Globus pallidus (tissue), 1 donor: Measurements from ENCODE around the gene ABI2.
"Not testable (repeated sequence)": the region's sequence is repeated elsewhere in the genome, so short reads cannot be mapped to it uniquely, and the experiment has no call there.

Experiments used
- DNase-seq: peaks from one replicate; pipeline ENCODE4 v3.0.0-alpha.2; 2015; ENCODE audit warnings: low spot score

ABI2 gene

DNA sequence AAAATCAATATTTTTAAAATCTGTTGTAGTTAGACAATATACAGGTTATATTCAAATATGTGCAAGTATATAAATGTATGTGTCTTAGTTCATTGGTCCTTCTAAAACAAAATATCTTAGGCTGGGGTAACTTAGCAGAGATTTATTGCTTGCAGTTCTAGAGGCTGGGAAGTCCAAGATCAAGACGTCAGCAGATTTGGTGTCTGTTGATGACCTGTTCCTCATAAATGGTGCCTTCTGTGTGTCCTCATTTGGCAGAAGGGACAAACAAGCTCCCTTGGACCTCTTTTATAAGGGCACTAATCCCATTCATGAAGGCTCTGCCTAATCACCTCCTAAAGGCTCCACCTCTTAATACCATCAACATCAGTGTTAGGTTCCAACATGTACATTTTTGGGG lies 31.3 kb downstream of the ABI2 start:
- DNase-seq: no peak

- no peak for DNase-seq
Observed at GRCh38 chr2:203360833-203361430, 32.7 kb downstream of the ABI2 start.

DNA sequence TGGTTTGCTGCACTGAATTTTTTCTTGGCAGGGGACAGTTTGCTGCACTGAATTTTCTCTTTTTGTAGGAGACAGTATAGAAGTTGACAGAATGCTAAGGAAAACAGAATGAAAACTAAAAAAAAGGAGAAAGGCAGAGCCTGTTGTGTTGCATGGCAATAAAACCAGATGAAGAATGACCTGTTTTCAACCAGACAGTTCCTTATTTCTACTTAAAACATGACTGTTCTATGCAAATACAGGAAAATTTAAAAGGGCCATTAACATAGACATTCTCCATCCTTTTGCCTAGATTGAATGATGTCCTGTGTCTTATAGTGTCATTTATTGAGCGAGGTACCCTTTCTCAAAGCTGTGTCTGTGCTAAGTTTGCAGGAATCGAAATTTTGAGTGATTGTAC lies 33.3 kb downstream of the ABI2 start:
- DNase-seq: no peak

DNA sequence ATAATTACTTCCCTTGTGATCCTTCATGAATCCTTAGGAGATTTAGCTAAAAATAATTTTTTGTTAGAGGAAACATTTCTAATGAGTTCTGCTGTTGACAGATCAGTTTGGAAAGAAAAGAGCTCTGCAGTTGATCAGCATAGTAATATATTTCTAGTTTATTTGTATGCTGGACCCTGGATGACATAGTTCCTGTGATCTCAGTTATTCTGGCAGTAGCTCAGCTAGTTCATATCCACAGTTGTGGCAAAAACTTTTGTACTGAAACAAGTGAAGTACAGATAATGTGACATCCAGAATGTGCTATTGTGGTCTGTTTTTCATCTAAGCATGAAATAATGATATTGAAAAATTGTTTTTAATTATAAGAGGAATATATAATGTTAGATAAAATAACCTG lies 33.7 kb downstream of the ABI2 start:
- DNase-seq: peak; percentile 33

GRCh38 chr2:203366639-203367466 lies 38.7 kb downstream of the ABI2 start:
- no peak for DNase-seq

- not testable (repeated sequence) for DNase-seq
Observed at GRCh38 chr2:203372706-203373105, 44.5 kb downstream of the ABI2 start.

DNA sequence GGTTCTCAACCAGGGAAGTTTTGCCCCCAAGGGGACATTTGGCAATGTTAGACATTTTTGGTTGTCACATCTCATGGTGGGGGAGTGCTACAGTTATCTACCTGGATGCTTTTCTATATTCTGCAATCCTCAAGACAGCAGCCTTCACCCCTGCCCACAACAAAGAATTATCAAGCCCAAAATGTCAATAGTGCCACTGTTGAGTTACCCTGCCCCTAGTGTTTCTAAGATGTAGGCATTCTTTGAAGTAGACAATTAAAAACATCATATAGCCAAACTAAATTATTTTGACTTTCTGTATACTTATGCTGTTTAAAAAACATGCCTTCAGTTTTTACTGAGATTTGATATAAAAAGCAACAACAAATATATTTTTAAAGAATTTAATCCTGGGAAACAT lies 48.0 kb downstream of the ABI2 start:
- no peak for DNase-seq

GRCh38 chr2:203379156-203379555 lies 51.0 kb downstream of the ABI2 start:
- no peak for DNase-seq

DNA sequence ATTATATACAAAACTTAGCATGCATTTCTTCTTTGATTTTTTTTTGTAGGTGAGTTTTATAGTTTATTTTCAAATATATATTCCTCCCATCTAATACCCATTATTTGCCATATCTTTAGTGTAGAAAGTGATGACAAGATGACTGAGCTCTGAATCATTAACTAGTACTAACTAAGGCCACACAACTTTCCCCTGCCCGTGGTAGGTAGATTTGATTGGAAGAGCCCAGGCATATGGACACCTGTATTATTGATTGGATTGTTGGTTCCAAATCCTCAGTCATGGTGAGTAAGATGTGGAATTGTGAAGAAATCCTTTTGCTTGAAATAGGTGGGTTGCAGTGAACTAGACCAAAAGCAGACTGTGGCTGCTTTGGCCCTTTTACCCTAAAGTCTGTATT lies 54.8 kb downstream of the ABI2 start:
- DNase-seq: no peak

DNA sequence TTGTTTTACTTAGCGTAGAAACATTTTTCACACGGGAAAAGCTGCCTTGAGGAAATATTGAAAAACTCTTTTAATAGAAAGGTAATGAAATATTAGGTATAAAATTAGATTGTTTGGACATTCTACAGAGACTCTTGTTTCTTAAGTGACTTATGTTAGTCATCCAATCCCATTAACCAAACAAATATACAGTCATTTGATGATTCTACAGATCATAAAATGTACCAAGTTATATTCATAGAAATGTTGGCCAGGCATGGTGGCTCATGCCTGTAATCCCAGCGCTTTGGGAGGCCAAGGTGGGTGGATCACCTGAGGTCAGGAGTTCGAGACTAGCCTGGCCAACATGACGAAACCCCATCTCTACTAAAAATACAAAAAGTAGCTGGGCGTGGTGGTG lies 60.0 kb downstream of the ABI2 start:
- not testable (repeated sequence) for DNase-seq

DNA sequence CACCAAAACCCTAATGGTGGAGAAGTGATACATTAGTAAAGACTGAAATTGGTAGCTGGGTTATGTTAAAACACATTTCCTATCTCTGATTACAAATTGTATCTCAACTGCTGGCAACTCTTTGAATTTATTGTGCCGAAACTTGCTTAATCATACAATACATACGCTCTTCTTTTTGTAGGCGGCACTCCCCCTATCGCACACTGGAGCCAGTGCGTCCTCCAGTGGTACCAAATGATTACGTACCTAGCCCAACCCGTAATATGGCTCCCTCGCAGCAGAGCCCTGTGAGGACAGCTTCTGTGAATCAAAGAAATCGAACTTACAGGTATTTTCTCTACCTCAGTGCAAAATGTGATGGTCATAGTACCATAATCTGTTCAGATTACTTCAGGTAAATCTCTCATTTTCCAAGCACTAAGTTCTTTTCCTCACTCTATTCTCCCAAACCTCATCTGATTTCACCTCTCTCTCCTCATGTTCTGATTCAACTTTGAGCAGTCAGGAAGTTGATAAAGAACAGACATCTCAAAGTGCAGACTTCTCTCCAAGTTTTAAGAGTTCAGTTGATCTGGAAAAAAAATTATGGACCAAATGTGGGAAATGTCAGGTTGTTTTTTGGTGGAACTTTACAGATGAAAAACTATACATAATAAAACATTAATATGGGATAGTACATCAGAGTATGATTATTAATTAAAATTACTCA lies 66.5 kb downstream of the ABI2 start:
- DNase-seq: no peak

DNA sequence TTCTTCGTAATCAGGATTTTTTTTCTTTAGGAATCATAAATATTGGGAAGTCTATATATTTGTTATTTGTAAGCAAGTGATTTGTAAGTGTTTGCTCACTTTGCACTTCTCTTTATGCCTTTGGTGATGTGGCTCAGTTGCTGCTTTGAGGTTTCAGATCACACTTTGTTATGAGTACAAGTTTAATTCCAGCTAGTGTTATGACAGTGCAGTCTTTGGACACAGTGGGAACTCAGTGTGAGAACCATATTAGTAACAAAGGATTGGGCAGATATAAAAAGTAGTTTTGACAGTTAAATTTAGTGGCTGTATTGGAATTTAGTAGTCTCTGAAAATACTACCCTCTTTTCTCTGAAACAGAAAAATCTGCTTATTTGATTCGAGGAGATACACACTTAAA lies 67.7 kb downstream of the ABI2 start:
- DNase-seq: no peak

- no peak for DNase-seq
Observed at GRCh38 chr2:203396667-203397066, 68.5 kb downstream of the ABI2 start.

GRCh38 chr2:203399031-203399430 lies 70.8 kb downstream of the ABI2 start:
- no peak for DNase-seq

DNA sequence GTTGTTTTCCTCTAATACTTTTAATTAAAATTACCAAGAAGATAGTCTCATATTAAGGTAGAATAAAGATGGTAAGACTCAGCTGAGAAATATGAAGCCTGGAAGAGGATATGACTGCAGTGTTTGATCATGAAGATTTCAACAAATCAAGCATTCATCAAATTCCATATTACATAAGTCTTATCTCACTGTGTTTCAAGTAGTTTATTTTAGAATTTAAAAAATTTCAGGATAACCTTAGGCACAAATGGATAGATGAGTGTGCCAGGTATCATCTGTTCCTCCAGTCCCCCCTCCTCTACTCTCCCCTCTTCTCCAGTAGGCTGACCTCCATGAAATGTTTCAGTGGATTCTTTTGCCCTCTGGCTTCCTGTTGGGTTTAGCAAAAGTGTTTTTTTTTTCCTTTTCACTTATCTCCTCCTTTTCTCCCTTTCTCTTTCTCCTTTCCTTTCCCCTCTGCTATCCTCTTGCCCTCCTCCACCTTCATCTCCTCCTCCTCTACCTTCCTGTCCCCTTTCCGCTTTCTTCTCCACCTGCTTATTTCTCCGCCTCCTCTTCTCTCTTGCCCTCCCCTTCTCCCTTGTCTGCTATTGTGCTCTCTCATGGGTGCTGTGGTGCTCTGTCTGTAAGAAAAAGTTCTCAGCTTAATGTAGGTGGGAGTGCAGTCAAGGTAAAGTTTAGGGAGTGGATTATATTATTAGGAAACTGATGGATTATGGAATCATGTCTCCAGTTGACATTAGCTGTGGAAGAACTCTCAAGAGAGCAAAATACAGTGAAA lies 72.8 kb downstream of the ABI2 start:
- DNase-seq: no peak

DNA sequence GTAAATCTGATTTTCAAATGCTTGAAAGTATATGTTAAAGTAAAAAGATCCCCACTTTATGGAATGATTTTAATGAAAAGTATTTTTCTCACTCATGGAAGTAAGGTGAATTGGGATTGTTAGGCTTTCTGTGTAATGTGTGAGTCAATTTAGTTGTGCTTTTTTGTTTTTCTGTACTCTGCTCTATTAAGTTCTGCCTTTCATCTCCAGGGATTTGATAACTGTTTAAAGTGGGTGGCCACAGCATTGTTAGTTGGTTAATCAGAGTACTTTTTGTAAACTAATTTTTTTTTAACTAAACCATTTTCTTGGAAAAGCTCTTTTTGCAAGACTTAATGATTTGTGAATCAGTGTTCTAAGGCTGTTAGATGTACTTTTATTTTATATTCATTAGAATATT lies 76.8 kb downstream of the ABI2 start:
- no peak for DNase-seq

GRCh38 chr2:203407496-203407895 lies 79.3 kb downstream of the ABI2 start:
- DNase-seq: no peak

DNA sequence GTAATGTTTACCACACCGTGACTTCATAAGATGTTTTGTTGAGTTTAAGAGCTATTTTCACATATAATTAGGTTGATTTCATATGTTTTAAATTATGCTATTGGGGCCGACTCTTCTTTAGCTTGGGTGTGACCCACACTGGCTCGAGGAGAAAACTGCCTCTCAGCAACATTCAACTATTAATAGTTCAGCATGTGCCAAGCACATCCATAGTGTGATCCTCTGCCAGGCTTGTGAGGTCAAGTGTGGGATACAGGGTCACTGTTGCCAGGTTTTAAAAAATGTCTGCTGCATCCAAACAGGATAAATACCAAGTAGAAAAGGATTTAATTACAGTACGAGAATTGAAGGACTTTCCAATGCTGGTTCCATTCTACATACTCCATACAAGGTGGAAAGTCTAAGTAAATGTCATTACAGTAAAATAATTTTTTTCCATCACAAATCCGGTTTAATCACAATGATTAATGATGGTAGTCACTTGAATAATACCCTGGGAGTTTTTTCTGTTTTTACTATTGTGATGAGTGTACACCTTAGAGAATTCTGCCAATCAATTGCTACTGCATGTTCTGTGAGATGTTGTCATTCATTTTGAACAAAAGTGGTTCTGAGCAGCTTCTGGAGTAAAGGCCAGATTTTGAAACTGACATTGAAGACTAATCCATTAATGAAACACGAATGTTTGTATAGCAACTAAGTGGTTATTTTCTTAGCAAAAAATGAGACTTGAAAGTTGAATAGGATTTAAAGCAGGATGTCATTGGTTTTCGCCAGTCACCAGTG lies 84.5 kb downstream of the ABI2 start:
- DNase-seq: no peak

DNA sequence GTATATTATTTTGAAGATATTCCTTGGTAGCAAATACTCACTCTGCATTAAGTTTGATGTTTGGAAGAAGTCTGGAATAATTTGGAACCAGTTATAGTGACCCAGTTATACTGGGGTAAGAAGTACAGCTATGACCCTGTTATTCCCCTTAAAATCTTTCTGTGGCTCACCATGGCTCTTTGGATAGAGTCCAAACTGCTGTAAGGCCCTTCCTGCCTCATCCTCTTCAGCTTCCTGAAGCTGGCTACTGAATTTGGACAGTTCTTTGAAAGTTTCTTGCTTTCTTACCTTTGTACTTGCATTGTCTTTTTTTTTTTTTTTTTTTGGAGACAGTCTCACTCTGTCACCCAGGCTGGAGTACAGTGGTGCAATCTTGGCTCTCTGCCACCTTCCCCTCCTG lies 85.6 kb downstream of the ABI2 start:
- no peak for DNase-seq

DNA sequence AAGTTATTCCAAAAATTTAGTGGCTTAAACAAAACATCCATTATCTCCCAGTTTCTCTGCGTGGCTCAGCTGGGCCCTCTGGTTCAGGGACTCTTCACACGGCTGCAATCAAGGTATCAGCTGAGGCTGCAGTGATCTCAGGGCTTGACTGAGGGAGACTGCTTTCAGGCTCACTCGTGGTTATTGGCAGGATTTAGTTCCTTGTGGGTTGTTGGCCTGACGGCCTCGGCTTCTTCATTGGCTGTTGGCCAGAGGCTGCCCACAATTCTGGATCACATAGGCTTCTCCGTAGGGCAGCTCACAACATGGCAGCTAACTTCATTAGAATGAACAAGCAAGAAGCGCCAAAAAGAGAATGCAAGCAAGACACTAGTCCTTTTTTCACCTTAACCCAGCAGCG lies 90.1 kb downstream of the ABI2 start:
- no peak for DNase-seq

- no peak for DNase-seq
Observed at GRCh38 chr2:203427061-203427460, 98.9 kb downstream of the ABI2 start.

DNA sequence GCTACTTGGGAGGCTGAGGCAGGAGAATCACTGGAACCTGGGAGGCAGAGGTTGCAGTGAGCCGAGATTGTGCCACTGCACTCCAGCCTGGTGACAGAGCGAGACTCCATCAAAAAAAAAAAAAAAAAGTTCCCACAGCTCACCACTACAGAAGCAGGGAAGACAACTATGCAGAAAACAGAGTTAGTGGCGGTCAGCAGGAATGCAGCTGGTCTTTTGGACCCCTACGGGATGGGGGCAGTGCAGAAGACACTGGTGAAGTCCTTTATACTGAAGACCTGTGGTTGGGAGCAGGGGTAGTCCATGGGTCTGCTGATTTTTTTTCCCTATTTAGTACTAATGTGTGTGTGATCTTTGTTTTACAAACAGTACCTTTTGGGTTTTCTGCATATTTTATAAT lies 101.4 kb downstream of the ABI2 start:
- not testable (repeated sequence) for DNase-seq
